LNCAP (cell line): ENCODE measurements around the gene PAIP1.

Source experiments
- CTCF ChIP-seq: fragments of 450-650 bp; IDR thresholded peaks from 2 replicates; pipeline ENCODE4 v1.5.1; 2017; ENCODE audit warnings: mild to moderate bottlenecking

The PAIP1 gene

GRCh38 chr5:43491326-43491725, 65.6 kb downstream of the PAIP1 start:
- no peak for TF ChIP-seq CTCF

GRCh38 chr5:43486353-43486752, 70.5 kb downstream of the PAIP1 start:
- TF ChIP-seq CTCF, result no peak

GRCh38 chr5:43485406-43485805, 71.5 kb downstream of the PAIP1 start:
- no peak for TF ChIP-seq CTCF

- peak; percentile 78 for TF ChIP-seq CTCF
Observed at GRCh38 chr5:43484106-43484849, 72.6 kb downstream of the PAIP1 start.

GRCh38 chr5:43483298-43484105, 73.4 kb downstream of the PAIP1 start, which contains the start of gene TMEM267:
Gene TMEM267, minus strand, starts transcription at chr5:43483865. Its CDS starts 29,896 bp downstream, at chr5:43453969.
- TF ChIP-seq CTCF, result no peak

- TF ChIP-seq CTCF, result no peak
Observed at GRCh38 chr5:43482490-43483297, 74.2 kb downstream of the PAIP1 start.
